HL-60 (cell line): ENCODE data around the gene SLIT2.

Source experiments
- DNase-seq, 2 experiments: peaks; one replicate each; pipeline ENCODE4 v3.0.0-alpha.2; 2010 to 2020; ENCODE audit warnings: low read depth in 1 of 2, low spot score in 1 of 2
- H3K27ac ChIP-seq: fragments of 250-450 bp; sonication (Bioruptor Pico); replicated peaks from 2 replicates; pipeline ENCODE4 v1.5.1; 2020; ENCODE audit warnings: mild to moderate bottlenecking, moderate library complexity
- H3K27me3 ChIP-seq: fragments of 250-450 bp; sonication (Bioruptor Pico); 2 replicates; pipeline ENCODE4 v1.5.1; 2021; ENCODE audit warnings: mild to moderate bottlenecking, moderate library complexity; ENCODE audit not compliant: insufficient read depth, poor library complexity, severe bottlenecking
- H3K4me3 ChIP-seq: replicated peaks from 2 replicates; pipeline ENCODE4 v1.5.1; 2011; ENCODE audit warnings: mild to moderate bottlenecking, control low read depth, low read length; ENCODE audit not compliant: insufficient read depth
- CTCF ChIP-seq: IDR thresholded peaks from one replicate; pipeline ENCODE4 v1.5.1; 2011; ENCODE audit warnings: low read length, control low read depth, inconsistent platforms; ENCODE audit not compliant: insufficient read depth
- GABPA ChIP-seq: IDR thresholded peaks from 2 replicates; pipeline ENCODE4 v1.6.1; 2012; ENCODE audit warnings: low read depth
- POLR2AphosphoS5 ChIP-seq: IDR thresholded peaks from 2 replicates; pipeline ENCODE4 v1.6.1; 2012; ENCODE audit warnings: low read depth
- REST ChIP-seq: IDR thresholded peaks from 2 replicates; pipeline ENCODE4 v1.6.1; 2012; ENCODE audit warnings: low read depth; ENCODE audit not compliant: insufficient replicate concordance
- SPI1 ChIP-seq: IDR thresholded peaks from 2 replicates; pipeline ENCODE4 v1.6.1; 2012; ENCODE audit warnings: low read depth, mild to moderate bottlenecking, borderline replicate concordance

Gene SLIT2

DNA sequence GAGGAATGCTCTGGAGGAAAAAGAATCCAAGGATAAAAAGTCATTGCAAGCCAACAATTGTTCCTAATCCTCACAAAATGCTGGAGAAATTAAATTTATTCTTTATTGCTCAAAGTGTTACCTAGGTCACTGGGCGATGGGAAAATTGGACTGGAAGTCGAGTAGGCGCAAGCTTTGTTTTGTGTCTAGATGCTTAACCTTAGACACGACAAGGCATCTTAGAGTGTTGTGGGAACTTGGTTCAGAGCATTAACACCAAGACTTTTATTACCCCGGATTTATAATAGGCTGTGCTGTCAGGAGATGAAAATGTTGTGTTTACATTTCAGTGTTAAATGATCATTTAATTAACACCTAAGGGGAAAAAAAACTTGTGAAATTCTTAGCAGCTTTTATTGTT is 25.1 kb downstream of the SLIT2 start:
- H3K27ac ChIP-seq = no peak overlapping the region
- TF ChIP-seq GABPA = no peak
- TF ChIP-seq SPI1 = no peak
- TF ChIP-seq POLR2AphosphoS5 = no peak
- no peak for TF ChIP-seq REST
- no peak for TF ChIP-seq CTCF
- no peak for DNase-seq
- H3K4me3 ChIP-seq = no peak overlapping the region
- H3K27me3 ChIP-seq = no peaks in the 10 kb centered on the region

DNA sequence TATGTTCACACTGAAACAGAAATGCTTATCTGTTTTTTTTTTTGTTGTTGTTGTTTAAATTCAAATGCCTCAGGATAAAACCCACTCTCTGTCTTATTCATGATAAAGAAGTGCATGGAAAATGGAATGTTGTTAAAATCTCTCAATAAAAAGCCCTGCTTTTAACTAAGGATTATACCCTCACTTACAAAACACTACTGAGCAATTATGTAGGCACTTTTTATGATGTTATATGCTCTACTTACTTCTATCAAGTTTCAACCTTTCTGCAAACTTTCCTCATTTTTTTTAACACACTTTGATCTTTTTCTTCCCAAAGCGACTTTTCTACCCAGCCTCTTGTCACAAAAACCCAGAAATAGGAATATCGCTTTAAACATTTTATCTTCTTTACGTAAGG is 26.5 kb downstream of the SLIT2 start:
- no peak overlapping the region for H3K27ac ChIP-seq
- no peak overlapping the region for H3K4me3 ChIP-seq
- no peak for DNase-seq
- H3K27me3 ChIP-seq = no peaks in the 10 kb centered on the region
- TF ChIP-seq REST (no peak), SPI1 (no peak), CTCF (no peak), GABPA (no peak), POLR2AphosphoS5 (no peak)

DNA sequence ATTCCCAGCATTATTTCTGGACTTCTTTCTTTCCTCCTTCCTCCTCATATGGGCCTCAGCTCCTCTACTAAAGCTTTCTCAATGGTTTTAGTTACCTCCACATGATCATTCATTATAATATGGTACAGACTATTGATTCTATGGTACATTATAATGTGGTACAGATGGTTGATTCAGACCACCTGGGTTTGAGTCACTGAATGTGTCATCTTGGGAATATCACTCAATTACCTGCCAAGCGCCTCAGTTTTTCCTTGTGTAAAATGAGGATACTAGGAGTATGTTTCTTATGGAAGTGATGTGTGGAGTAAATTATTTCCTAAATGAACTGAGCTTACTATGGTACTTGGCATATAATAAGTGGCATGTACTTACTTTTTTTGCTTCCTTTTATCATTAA is 27.7 kb downstream of the SLIT2 start:
- no peak for DNase-seq
- Histone ChIP-seq H3K27me3 (no peaks in the 10 kb centered on the region), H3K4me3 (no peak overlapping the region), H3K27ac (no peak overlapping the region)
- no peak for TF ChIP-seq POLR2AphosphoS5
- no peak for TF ChIP-seq REST
- no peak for TF ChIP-seq SPI1
- no peak for TF ChIP-seq CTCF
- no peak for TF ChIP-seq GABPA
